NK-92 treated with Interleukin-12 subunit alpha and Interleukin-12 subunit beta, amount 100 ng/mL, for 24 hours (cell line): ENCODE measurements around the gene MYO6.

Experiments
- DNase-seq: peaks from one replicate; lab custom pipeline; 2025; lab: John Stamatoyannopoulos, UW

The MYO6 gene

GRCh38 chr6:75766387-75766786, 17.3 kb downstream of the MYO6 start:
- no peak for DNase-seq

GRCh38 chr6:75770844-75771243, 21.8 kb downstream of the MYO6 start:
- no peak for DNase-seq

- DNase-seq: no peak
Observed at GRCh38 chr6:75775219-75775618, 26.2 kb downstream of the MYO6 start.

- no peak for DNase-seq
Observed at GRCh38 chr6:75776461-75776860, 27.4 kb downstream of the MYO6 start.

GRCh38 chr6:75778757-75779156, 29.7 kb downstream of the MYO6 start:
- DNase-seq: no peak

- DNase-seq: no peak
Observed at GRCh38 chr6:75786152-75786551, 37.1 kb downstream of the MYO6 start.

GRCh38 chr6:75788894-75789293, 39.9 kb downstream of the MYO6 start:
- DNase-seq: no peak

- DNase-seq: no peak
Observed at GRCh38 chr6:75791881-75792280, 42.8 kb downstream of the MYO6 start.

GRCh38 chr6:75794351-75794846, 45.4 kb downstream of the MYO6 start:
- no peak for DNase-seq

- DNase-seq: no peak
Observed at GRCh38 chr6:75794954-75795739, 46.1 kb downstream of the MYO6 start.

- no peak for DNase-seq
Observed at GRCh38 chr6:75796723-75797122, 47.7 kb downstream of the MYO6 start.

GRCh38 chr6:75800133-75800532, 51.1 kb downstream of the MYO6 start:
- no peak for DNase-seq

- no peak for DNase-seq
Observed at GRCh38 chr6:75800708-75801505, 51.9 kb downstream of the MYO6 start.

- no peak for DNase-seq
Observed at GRCh38 chr6:75802366-75802765, 53.3 kb downstream of the MYO6 start.

GRCh38 chr6:75808507-75808906, 59.5 kb downstream of the MYO6 start:
- DNase-seq: no peak

GRCh38 chr6:75812560-75812959, 63.5 kb downstream of the MYO6 start:
- DNase-seq: no peak

GRCh38 chr6:75813476-75814250, 64.6 kb downstream of the MYO6 start:
- DNase-seq: no peak

- DNase-seq: no peak
Observed at GRCh38 chr6:75815756-75816155, 66.7 kb downstream of the MYO6 start.

- no peak for DNase-seq
Observed at GRCh38 chr6:75818098-75818855, 69.2 kb downstream of the MYO6 start.

- DNase-seq: no peak
Observed at GRCh38 chr6:75819776-75820487, 70.9 kb downstream of the MYO6 start.

- no peak for DNase-seq
Observed at GRCh38 chr6:75824160-75824559, 75.1 kb downstream of the MYO6 start.
